Calu3 (cell line): ENCODE data around the gene ULK4. TPM values are rescaled to one million over a fixed set of nuclear protein-coding genes. Genes with fewer than 3 reads are reported as not detected.

Source experiments
- BruUV-seq: library from RNA; stranded (reverse); fragments of 400-500 nt; replicated peaks from 2 replicates; lab custom pipeline; 2021; lab: Mats Ljungman, UMichigan
- CTCF ChIA-PET: fragments of 300-600 bp; sonication (Branson Sonifier 250); formaldehyde crosslinking; loops from one replicate; lab custom pipeline; 2022; ENCODE audit warnings: antibody characterized with exemption; lab: Charles Lee
- DNase-seq: peaks from one replicate; pipeline ENCODE4 v3.0.0; 2022
- H3K27ac Mint-ChIP-seq: one replicate; pipeline ENCODE4 v1.8.0; 2022; ENCODE audit warnings: mixed read lengths; ENCODE audit not compliant: unreplicated experiment
- H3K27me3 Mint-ChIP-seq: one replicate; pipeline ENCODE4 v1.8.0; 2022; ENCODE audit warnings: mixed read lengths; ENCODE audit not compliant: unreplicated experiment
- H3K36me3 Mint-ChIP-seq: one replicate; pipeline ENCODE4 v1.8.0; 2022; ENCODE audit warnings: mild to moderate bottlenecking, moderate library complexity, mixed read lengths; ENCODE audit not compliant: insufficient read depth, unreplicated experiment
- H3K4me1 Mint-ChIP-seq: one replicate; pipeline ENCODE4 v1.8.0; 2022; ENCODE audit warnings: mild to moderate bottlenecking, low read depth, mixed read lengths; ENCODE audit not compliant: unreplicated experiment
- H3K4me3 Mint-ChIP-seq: one replicate; pipeline ENCODE4 v1.8.0; 2022; ENCODE audit warnings: mild to moderate bottlenecking, low read depth, moderate library complexity, mixed read lengths; ENCODE audit not compliant: unreplicated experiment
- H3K9me3 Mint-ChIP-seq: one replicate; pipeline ENCODE4 v1.8.0; 2022; ENCODE audit warnings: low read depth, mixed read lengths; ENCODE audit not compliant: unreplicated experiment
- intact Hi-C: fragments of 100-400 bp; cut with micrococcal nuclease; formaldehyde crosslinking; loops from one replicate; pipeline ENCODE4 v1.10.0; 2022; ENCODE audit not compliant: unreplicated experiment
- total RNA-seq: library from RNA; stranded (reverse); gene quantifications from 2 replicates; pipeline ENCODE4 v1.2.3, GENCODE V29; 2022
- TF ChIP-seq, protein P1 (sequence below): fragments of 200-600 bp; IDR thresholded peaks from one replicate; pipeline ENCODE4 v1.8.0; 2022; ENCODE audit warnings: antibody characterized with exemption; ENCODE audit not compliant: unreplicated experiment

Gene ULK4
- total RNA-seq, 1 experiment from 2014 or later, result 8.7 TPM

DNA sequence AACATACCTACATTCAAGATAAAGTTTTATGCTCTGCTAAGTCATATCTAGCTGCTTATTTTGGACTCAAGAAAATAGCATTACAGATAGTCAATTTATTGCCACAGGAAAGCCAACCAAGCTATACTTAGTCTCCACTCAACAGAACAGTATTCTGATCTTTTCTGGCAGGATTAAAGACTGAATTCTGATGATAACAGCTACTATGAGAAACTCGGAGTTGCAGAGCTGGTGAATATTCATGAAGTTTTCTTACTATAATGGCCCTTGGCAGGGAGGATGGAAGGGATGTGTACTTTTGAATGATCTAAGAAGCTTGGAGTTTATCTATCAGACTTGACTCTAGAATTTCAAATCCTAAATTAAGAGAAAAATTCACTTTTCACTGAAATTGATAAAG lies 524.9 kb downstream of the ULK4 start:
- H3K27me3 Mint-ChIP-seq, result no peaks in the 10 kb centered on the region
- no peaks in the 10 kb centered on the region for H3K9me3 Mint-ChIP-seq
- H3K4me3 Mint-ChIP-seq, result no peak overlapping the region
- H3K36me3 Mint-ChIP-seq, result no peaks in the 10 kb centered on the region
- CTCF ChIA-PET, result interaction anchor here (0.6 kb wide), 1 partner anchor 33 kb away, joined by 3 read pairs; no protein-coding TSS in a partner anchor
- TF ChIP-seq, protein P1, sequence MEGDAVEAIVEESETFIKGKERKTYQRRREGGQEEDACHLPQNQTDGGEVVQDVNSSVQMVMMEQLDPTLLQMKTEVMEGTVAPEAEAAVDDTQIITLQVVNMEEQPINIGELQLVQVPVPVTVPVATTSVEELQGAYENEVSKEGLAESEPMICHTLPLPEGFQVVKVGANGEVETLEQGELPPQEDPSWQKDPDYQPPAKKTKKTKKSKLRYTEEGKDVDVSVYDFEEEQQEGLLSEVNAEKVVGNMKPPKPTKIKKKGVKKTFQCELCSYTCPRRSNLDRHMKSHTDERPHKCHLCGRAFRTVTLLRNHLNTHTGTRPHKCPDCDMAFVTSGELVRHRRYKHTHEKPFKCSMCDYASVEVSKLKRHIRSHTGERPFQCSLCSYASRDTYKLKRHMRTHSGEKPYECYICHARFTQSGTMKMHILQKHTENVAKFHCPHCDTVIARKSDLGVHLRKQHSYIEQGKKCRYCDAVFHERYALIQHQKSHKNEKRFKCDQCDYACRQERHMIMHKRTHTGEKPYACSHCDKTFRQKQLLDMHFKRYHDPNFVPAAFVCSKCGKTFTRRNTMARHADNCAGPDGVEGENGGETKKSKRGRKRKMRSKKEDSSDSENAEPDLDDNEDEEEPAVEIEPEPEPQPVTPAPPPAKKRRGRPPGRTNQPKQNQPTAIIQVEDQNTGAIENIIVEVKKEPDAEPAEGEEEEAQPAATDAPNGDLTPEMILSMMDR, result no peak
- intact Hi-C loops, result no loop called here
- no peak for DNase-seq
- no peaks in the 10 kb centered on the region for H3K4me1 Mint-ChIP-seq
- no peak overlapping the region for H3K27ac Mint-ChIP-seq
- no TSS peak for BruUV-seq

DNA sequence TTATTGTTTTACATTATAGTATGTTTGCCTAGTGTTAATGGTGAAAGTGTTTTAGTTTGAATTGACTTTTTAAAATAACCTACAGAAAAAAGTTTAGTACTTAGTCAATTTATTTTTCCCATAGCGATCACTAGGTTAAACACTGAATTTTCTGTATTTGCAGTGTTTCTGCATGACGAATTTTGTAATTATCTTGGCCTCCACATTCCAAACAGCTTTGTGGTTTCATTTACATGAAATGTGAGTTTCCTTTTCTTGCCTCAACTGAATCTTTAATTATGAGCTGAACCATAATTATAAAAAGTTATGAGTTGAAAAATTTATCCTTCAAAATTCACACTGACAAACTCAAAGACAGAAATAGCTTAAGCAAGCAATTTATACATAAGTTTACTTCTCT lies 527.1 kb downstream of the ULK4 start:
- Mint-ChIP-seq H3K36me3 (no peaks in the 10 kb centered on the region), H3K4me3 (no peak overlapping the region), H3K9me3 (no peaks in the 10 kb centered on the region), H3K27me3 (no peaks in the 10 kb centered on the region), H3K27ac (no peak overlapping the region), H3K4me1 (no peaks in the 10 kb centered on the region)
- CTCF ChIA-PET, result no interaction called here
- intact Hi-C loops, result no loop called here
- TF ChIP-seq, protein P1, result no peak
- DNase-seq, result no peak
- BruUV-seq, result no TSS peak

DNA sequence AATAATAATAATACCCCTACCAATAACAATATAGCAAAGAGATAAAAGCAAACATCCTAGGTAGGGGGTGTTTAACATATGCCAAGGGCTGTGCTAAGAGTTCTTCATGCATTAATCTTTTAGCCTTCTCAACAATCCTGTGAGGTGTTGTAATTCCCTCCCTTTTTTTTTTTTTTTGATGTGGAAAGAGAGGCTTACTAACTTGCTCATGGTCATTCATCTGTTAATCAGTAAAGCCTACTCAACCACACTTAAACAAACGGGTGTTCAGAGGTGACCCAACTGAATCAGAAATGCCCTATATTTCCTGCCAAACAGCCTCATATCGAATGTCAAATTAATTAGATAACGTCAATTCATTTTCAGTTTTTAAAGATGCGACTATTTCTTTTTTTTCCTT lies 530.5 kb downstream of the ULK4 start:
- Mint-ChIP-seq H3K4me3 (no peak overlapping the region), H3K27ac (no peak overlapping the region), H3K9me3 (no peaks in the 10 kb centered on the region), H3K27me3 (no peaks in the 10 kb centered on the region), H3K36me3 (no peaks in the 10 kb centered on the region), H3K4me1 (no peaks in the 10 kb centered on the region)
- CTCF ChIA-PET, result no interaction called here
- DNase-seq, result no peak
- TF ChIP-seq, protein P1, result no peak
- intact Hi-C loops, result no loop called here
- BruUV-seq, result no TSS peak

DNA sequence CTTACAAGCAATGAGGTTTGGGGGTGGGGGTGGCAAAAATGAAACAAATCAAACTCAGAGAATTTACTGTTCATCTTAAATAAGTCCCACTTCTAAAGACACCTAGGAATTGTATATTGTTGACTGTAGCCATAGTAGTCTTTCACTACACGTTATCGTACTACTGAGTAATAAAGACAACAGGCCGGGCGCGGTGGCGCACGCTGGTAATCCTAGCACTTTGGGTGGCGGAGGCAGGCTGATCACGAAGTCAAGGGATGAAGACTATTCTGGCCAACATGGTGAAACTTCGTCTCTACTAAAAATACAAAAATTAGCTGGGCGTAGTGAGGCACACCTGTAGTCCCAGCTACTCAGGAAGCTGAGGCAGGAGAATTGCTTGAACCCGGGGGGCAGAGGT lies 531.0 kb downstream of the ULK4 start:
- no peak for DNase-seq
- intact Hi-C loops, result no loop called here
- Mint-ChIP-seq H3K27ac (no peak overlapping the region), H3K27me3 (no peaks in the 10 kb centered on the region), H3K36me3 (no peaks in the 10 kb centered on the region), H3K4me3 (no peak overlapping the region), H3K4me1 (no peaks in the 10 kb centered on the region), H3K9me3 (no peaks in the 10 kb centered on the region)
- BruUV-seq, result no TSS peak
- CTCF ChIA-PET, result interaction anchor here (0.6 kb wide), 1 partner anchor 13 kb away, joined by 3 read pairs; no protein-coding TSS in a partner anchor
- TF ChIP-seq, protein P1, result no peak
